ENCODE data around the gene ELK1.

GRCh38 chrX:47661539-47661938 is 11.2 kb upstream of the ELK1 start:
- TF ChIP-seq CTCF (IDR thresholded peaks at IDR 0.05; ENCODE audit: low read length) (no peak), EZH2 (IDR thresholded peaks at IDR 0.05; ENCODE audit: borderline replicate concordance, low read length) (no peak)

All from OCI-LY1 (cell line).